22Rv1 (cell line): ENCODE data around the gene DCDC1.

ENCODE experiments used
- ZFX ChIP-seq: fragments of 450-650 bp; IDR thresholded peaks from 2 replicates; pipeline ENCODE4 v1.6.1; 2017; ENCODE audit warnings: antibody characterized with exemption, borderline replicate concordance
- TF ChIP-seq, protein P1 (sequence below): fragments of 450-650 bp; IDR thresholded peaks from 2 replicates; pipeline ENCODE4 v1.5.1; 2017; ENCODE audit warnings: mild to moderate bottlenecking

DNA sequence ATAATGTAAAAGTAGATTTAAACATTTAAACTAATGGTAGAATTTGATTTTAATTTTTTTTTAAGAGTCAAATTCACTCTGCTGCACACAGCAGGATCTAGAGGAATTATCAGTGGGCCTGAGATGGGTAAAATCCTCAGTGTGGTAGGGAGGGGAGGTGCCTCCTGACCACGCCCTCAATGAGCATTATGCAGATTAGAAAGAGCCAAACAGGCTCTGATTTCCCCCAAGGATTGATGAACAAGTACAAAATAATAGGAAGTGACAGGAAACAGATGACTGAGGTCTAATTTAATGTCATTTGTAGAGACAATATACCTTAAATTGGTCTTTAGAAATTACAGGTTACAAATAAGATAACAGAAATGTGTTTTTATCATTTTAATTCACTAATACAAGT lies 155.2 kb downstream of the DCDC1 start:
- TF ChIP-seq, protein P1, sequence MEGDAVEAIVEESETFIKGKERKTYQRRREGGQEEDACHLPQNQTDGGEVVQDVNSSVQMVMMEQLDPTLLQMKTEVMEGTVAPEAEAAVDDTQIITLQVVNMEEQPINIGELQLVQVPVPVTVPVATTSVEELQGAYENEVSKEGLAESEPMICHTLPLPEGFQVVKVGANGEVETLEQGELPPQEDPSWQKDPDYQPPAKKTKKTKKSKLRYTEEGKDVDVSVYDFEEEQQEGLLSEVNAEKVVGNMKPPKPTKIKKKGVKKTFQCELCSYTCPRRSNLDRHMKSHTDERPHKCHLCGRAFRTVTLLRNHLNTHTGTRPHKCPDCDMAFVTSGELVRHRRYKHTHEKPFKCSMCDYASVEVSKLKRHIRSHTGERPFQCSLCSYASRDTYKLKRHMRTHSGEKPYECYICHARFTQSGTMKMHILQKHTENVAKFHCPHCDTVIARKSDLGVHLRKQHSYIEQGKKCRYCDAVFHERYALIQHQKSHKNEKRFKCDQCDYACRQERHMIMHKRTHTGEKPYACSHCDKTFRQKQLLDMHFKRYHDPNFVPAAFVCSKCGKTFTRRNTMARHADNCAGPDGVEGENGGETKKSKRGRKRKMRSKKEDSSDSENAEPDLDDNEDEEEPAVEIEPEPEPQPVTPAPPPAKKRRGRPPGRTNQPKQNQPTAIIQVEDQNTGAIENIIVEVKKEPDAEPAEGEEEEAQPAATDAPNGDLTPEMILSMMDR: no peak
- TF ChIP-seq ZFX: no peak
